HFF-Myc (cell line): ENCODE results near the gene GALNT9.

ENCODE experiments used
- DNase-seq: peaks from one replicate; pipeline ENCODE4 v3.0.0-alpha.2; 2011; ENCODE audit warnings: low read depth; ENCODE audit errors: extremely low read depth
- H3K4me3 ChIP-seq: replicated peaks from 2 replicates; pipeline ENCODE4 v1.5.1; 2011; ENCODE audit warnings: low read depth, mild to moderate bottlenecking, control low read depth, low read length
- TF ChIP-seq, protein P1 (sequence below): IDR thresholded peaks from 2 replicates; pipeline ENCODE4 v1.5.1; 2012; ENCODE audit warnings: mild to moderate bottlenecking, low read depth, low read length, control low read depth; ENCODE audit errors: missing control alignments

Gene GALNT9

DNA sequence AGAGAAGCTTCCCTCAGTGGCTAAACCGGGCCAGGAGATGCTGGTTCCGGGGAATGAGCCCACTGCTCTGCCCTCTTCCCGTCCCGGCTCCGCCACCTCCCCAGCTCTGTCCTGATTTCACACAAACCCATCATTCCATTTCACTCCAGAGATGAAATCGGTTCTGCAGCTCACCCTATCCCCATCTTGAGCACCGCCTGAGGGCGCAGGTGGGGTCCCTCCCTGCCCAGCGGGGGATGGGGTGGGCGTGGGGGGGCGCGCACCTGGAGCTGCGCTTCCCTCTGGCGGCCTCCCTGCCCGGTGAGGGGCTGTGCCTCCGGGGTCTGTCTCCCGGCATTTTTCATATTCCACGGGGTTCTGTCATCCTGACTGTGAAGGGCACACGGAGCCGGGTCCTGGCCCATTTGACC lies 140.5 kb downstream of the GALNT9 start:
- H3K4me3 ChIP-seq: peak overlapping the region; percentile 45
- TF ChIP-seq, protein P1, sequence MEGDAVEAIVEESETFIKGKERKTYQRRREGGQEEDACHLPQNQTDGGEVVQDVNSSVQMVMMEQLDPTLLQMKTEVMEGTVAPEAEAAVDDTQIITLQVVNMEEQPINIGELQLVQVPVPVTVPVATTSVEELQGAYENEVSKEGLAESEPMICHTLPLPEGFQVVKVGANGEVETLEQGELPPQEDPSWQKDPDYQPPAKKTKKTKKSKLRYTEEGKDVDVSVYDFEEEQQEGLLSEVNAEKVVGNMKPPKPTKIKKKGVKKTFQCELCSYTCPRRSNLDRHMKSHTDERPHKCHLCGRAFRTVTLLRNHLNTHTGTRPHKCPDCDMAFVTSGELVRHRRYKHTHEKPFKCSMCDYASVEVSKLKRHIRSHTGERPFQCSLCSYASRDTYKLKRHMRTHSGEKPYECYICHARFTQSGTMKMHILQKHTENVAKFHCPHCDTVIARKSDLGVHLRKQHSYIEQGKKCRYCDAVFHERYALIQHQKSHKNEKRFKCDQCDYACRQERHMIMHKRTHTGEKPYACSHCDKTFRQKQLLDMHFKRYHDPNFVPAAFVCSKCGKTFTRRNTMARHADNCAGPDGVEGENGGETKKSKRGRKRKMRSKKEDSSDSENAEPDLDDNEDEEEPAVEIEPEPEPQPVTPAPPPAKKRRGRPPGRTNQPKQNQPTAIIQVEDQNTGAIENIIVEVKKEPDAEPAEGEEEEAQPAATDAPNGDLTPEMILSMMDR: no peak
- DNase-seq: no peak

DNA sequence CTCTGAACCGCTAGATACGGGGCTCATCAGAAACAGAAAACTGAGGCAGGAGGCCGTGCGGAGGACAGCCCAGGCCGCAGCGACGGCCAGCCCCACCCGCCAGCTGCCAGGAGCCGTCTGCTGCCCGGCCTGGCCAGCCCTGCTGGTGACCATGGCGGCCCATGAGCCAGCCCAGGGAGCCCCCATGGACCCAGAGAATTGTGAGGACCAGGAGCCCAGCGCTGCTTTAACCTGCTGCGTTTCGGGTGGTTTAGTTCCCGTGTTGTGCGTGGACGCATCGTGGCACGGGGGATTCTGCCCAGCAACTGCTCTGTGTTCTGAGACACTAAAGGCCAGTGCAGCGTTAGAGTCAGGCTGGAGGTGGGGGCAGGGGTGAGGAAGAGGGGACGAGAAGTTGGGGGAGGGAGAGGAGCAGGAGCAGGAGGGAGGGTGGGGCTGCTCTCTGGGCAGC lies 140.9 kb downstream of the GALNT9 start:
- DNase-seq: no peak
- TF ChIP-seq, protein P1: no peak

DNA sequence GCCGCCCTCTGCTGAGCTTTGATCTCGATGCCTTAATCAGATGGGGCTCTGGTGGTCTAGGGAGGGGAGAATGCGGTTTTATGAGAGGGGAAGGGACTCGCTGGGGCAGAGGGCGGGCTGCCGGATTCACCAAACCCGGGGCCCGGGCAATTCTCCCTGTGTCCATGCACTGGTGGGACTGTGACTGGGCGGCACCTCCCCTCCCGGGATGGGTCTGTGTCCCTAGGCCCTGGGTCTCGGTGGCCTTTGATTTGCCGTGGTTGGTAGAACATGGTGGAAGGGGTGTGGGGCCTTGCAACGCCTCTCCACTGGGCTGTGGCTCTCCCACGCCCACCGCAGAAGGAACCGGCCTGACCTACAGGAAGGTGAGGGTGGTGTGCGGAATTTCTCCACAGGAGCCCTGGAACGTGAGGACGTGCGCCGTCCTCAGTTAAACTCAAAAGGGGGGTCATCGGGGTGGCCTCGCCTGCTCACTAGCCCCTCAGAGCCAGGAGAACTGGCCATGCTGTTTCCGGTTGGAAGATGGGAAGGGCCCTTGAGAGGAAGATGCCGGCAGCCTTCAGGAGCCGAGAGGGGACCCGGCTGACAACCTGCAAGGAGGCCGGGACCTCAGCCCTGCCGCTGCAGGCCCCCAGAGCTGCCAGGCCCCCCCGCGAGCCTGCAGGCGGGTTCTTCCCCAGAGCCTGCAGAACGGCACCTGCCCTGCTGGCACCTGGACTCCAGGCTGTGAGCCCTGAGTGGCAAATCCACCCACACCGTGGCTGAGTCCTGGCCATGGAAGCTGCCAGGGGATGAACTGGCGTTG lies 141.5 kb downstream of the GALNT9 start:
- no peak for DNase-seq
- H3K4me3 ChIP-seq: no peak overlapping the region
- TF ChIP-seq, protein P1: no peak

More for the DNA sequence above, 140.9 kb downstream of the GALNT9 start:
- no peak overlapping the region; the same call in 1 of the 2 replicates for H3K4me3 ChIP-seq

DNA sequence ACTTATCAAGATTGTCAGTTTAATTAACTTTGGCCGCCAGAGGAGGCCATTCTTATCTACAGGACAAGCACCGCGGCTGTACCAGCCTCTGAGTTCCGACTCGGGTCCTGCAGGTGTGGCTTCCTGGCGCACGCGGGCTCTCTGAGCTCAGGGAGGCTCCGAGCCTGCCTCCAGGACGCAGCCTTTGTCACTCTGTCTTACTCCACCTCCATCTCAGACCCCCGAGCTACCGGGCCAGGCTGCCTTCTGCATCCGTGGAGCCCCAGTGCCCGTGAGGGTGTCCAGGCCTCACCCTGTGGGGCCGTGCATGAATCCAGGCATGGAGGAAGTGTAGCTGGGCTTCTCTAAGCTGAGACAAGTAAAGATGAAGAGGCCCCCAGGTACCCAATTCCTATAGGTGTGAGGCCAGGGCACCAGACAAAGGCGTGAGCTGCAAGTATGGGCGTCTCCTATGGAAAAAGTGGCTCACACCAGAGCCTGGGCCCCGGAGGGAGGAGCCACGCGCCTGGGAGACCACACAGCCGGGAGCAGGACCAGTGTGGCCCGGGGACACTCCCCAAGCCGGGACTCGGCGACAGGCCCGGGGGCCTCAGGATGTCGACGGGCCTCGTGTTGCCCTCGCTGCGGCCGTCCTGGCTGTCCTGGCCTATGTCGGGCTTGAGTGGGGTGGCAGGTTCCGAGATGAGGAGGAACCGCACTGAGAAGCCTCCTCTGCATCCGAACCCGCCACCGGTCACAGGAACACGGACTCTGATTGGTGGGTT lies 142.3 kb downstream of the GALNT9 start:
- DNase-seq: no peak
- TF ChIP-seq, protein P1: no peak
- no peak overlapping the region for H3K4me3 ChIP-seq

DNA sequence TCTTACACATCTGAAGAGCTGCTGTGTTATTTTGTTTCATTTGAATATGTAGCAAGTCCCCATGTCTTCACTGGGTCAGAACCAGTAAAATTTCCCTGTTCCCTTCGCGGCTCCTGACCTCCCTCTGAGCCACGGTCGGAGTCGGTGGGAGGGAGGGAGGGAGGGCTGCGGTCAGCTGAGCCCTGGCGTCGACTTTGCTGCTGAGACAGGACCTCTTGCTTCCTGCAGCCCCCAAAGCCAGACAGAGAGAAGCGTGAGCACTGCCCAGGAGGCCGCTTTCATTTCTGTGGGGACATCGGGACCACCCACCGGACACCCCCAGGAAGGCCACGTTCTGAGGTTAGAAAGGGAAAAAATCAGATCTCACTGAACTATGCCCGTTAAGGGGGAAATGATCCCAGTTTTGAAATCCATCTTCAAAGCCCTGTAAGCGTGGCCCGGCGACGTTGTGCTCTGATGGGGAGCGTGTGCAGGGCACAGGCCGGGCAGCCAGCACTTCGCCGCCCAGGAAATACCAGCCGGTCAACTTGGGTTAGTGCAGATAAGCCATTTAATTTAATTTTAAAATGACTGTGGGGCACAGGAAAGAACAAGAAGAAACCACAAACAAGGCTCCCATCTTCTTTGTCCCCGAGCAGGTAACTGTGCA lies 143.1 kb downstream of the GALNT9 start:
- TF ChIP-seq, protein P1: no peak
- no peak overlapping the region for H3K4me3 ChIP-seq
- no peak for DNase-seq

DNA sequence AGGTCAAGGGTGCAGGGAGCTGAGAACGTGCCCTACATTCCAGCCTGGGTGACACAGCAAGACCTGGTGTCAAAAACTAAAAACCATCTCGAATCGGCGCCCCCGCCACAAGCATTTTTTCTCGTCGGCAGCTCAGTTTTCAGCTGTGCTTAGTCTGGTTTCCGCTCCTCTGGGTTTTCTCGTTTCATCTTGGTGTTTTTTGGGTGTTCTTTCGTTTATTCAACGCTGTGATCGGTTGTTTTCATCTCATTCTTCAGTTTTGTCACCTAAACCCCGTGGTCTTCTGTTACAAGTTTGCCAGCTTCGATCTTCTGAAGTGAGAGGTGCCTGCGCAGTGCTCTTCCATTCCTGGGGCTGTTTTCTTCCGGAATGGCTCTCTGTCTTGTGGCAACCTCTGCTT lies 143.7 kb downstream of the GALNT9 start:
- DNase-seq: no peak
- TF ChIP-seq, protein P1: no peak
- H3K4me3 ChIP-seq: no peak overlapping the region
